Glutamatergic neuron (in vitro differentiated cells): Measurements from ENCODE around the gene PNMA1. TPM values are rescaled to one million over a fixed set of nuclear protein-coding genes. Genes with fewer than 3 reads are reported as not detected.

Experiments used
- DNase-seq: peaks from one replicate; pipeline ENCODE4 v3.0.0; 2022
- H3K27ac Mint-ChIP-seq: one replicate; pipeline ENCODE4 v1.8.0; 2020; ENCODE audit warnings: mild to moderate bottlenecking, mixed read lengths, inconsistent platforms; ENCODE audit not compliant: unreplicated experiment
- H3K27me3 Mint-ChIP-seq: one replicate; pipeline ENCODE4 v1.8.0; 2020; ENCODE audit warnings: mild to moderate bottlenecking, moderate library complexity, mixed read lengths, inconsistent platforms; ENCODE audit not compliant: unreplicated experiment
- H3K36me3 Mint-ChIP-seq: one replicate; pipeline ENCODE4 v1.8.0; 2020; ENCODE audit warnings: mild to moderate bottlenecking, mixed read lengths, inconsistent platforms; ENCODE audit not compliant: unreplicated experiment
- H3K4me1 Mint-ChIP-seq: one replicate; pipeline ENCODE4 v1.8.0; 2020; ENCODE audit warnings: mild to moderate bottlenecking, low read depth, mixed read lengths, inconsistent platforms; ENCODE audit not compliant: unreplicated experiment
- H3K4me3 Mint-ChIP-seq: one replicate; pipeline ENCODE4 v1.8.0; 2020; ENCODE audit warnings: mild to moderate bottlenecking, mixed read lengths, inconsistent platforms; ENCODE audit not compliant: unreplicated experiment
- H3K9me3 Mint-ChIP-seq: one replicate; pipeline ENCODE4 v1.8.0; 2020; ENCODE audit warnings: mild to moderate bottlenecking, moderate library complexity, mixed read lengths, inconsistent platforms; ENCODE audit not compliant: unreplicated experiment
- CTCF ChIP-seq: fragments of 200-600 bp; sonication (generic); IDR thresholded peaks from one replicate; pipeline ENCODE4 v1.5.0; 2021; ENCODE audit not compliant: partially characterized antibody, unreplicated experiment
- total RNA-seq: library from RNA; stranded (reverse); fragmentation: NEBNext Ultra II Directional; extraction: Animal tissue kit (Norgen Biotek cat#: 25700); gene quantifications from one replicate; pipeline ENCODE4 v1.2.1, GENCODE V29; 2021; ENCODE audit not compliant: unreplicated experiment

Gene PNMA1
- total RNA-seq, 1 donor from 2014 or later: 145 TPM

GRCh38 chr14:73695997-73696396, 18.2 kb downstream of the PNMA1 start:
- Mint-ChIP-seq H3K4me3 (no peak overlapping the region), H3K9me3 (no peaks in the 10 kb centered on the region), H3K36me3 (no peaks in the 10 kb centered on the region), H3K27ac (no peak overlapping the region), H3K4me1 (no peaks in the 10 kb centered on the region), H3K27me3 (no peaks in the 10 kb centered on the region)
- DNase-seq: no peak
- TF ChIP-seq CTCF: no peak

GRCh38 chr14:73695082-73695481, 19.1 kb downstream of the PNMA1 start:
- no peak overlapping the region for H3K4me3 Mint-ChIP-seq
- no peak overlapping the region for H3K27ac Mint-ChIP-seq
- H3K27me3 Mint-ChIP-seq: no peaks in the 10 kb centered on the region
- no peak for TF ChIP-seq CTCF
- no peaks in the 10 kb centered on the region for H3K36me3 Mint-ChIP-seq
- H3K9me3 Mint-ChIP-seq: no peaks in the 10 kb centered on the region
- H3K4me1 Mint-ChIP-seq: no peaks in the 10 kb centered on the region
- DNase-seq: no peak

- Mint-ChIP-seq H3K27ac (no peak overlapping the region), H3K36me3 (no peaks in the 10 kb centered on the region), H3K4me1 (no peaks in the 10 kb centered on the region), H3K27me3 (no peaks in the 10 kb centered on the region), H3K9me3 (no peaks in the 10 kb centered on the region), H3K4me3 (no peak overlapping the region)
- no peak for TF ChIP-seq CTCF
- no peak for DNase-seq
Measured at GRCh38 chr14:73694083-73694482, 20.1 kb downstream of the PNMA1 start.

GRCh38 chr14:73686901-73687300, 27.3 kb downstream of the PNMA1 start:
- Mint-ChIP-seq H3K27ac (no peak overlapping the region), H3K9me3 (no peaks in the 10 kb centered on the region), H3K36me3 (no peaks in the 10 kb centered on the region)

GRCh38 chr14:73685328-73685727, 28.9 kb downstream of the PNMA1 start:
- no peak for DNase-seq
- H3K27me3 Mint-ChIP-seq: no peaks in the 10 kb centered on the region
- no peaks in the 10 kb centered on the region for H3K9me3 Mint-ChIP-seq
- TF ChIP-seq CTCF: no peak
- H3K4me1 Mint-ChIP-seq: no peaks in the 10 kb centered on the region
- H3K4me3 Mint-ChIP-seq: no peak overlapping the region
- H3K27ac Mint-ChIP-seq: no peak overlapping the region
- H3K36me3 Mint-ChIP-seq: no peaks in the 10 kb centered on the region

More at GRCh38 chr14:73686901-73687300, 27.3 kb downstream of the PNMA1 start:
- no peak for TF ChIP-seq CTCF
- Mint-ChIP-seq H3K4me3 (no peak overlapping the region), H3K4me1 (no peaks in the 10 kb centered on the region), H3K27me3 (no peaks in the 10 kb centered on the region)
- no peak for DNase-seq
